LNCAP (cell line): Measurements from ENCODE around the gene RAB11FIP3.

Experiments
- TF ChIP-seq, protein P1 (sequence below): fragments of 450-650 bp; IDR thresholded peaks from 2 replicates; pipeline ENCODE4 v1.5.1; 2017; ENCODE audit warnings: mild to moderate bottlenecking

RAB11FIP3 gene

DNA sequence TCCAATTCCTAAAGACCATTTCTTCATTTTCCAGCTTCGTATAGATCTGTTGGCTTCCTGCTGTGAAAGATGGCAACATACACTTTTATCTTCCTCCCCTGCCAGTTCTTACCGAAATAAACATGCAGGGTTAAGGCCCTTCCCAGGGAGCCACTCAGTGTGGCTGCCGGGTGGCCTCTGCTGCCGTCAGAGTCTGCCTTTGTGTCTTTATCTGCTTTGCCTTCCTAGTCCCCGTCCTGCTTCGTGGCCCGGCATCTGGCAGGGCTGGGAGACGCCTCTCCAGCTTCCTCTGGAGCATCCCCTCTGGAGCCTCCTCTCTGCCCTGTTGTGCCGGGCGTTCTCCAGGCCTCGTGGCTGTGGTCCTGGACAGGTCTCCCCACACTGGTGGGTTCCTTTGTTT lies 71.8 kb downstream of the RAB11FIP3 start:
- TF ChIP-seq, protein P1, sequence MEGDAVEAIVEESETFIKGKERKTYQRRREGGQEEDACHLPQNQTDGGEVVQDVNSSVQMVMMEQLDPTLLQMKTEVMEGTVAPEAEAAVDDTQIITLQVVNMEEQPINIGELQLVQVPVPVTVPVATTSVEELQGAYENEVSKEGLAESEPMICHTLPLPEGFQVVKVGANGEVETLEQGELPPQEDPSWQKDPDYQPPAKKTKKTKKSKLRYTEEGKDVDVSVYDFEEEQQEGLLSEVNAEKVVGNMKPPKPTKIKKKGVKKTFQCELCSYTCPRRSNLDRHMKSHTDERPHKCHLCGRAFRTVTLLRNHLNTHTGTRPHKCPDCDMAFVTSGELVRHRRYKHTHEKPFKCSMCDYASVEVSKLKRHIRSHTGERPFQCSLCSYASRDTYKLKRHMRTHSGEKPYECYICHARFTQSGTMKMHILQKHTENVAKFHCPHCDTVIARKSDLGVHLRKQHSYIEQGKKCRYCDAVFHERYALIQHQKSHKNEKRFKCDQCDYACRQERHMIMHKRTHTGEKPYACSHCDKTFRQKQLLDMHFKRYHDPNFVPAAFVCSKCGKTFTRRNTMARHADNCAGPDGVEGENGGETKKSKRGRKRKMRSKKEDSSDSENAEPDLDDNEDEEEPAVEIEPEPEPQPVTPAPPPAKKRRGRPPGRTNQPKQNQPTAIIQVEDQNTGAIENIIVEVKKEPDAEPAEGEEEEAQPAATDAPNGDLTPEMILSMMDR, result no peak

DNA sequence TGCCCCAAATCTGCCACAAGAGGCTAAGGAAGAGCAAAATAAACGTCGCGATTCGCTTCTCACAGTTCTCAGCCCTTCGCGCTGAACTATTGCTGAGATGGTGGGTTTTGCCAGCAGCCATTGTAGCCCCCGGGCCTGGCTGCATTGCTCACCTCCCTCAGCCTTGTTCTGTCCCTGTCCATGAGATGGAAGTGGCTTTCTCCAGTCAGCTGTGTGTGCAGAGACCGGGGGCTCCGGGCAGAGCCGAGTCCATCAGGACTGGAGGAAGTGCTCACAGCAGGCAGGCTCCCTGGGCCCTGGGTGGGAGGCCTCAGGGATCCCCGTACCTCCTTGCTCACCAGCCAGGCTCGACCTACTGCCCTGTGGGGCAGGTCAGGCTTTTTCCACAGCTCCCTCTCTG lies 74.5 kb downstream of the RAB11FIP3 start:
- TF ChIP-seq, protein P1, result no peak

DNA sequence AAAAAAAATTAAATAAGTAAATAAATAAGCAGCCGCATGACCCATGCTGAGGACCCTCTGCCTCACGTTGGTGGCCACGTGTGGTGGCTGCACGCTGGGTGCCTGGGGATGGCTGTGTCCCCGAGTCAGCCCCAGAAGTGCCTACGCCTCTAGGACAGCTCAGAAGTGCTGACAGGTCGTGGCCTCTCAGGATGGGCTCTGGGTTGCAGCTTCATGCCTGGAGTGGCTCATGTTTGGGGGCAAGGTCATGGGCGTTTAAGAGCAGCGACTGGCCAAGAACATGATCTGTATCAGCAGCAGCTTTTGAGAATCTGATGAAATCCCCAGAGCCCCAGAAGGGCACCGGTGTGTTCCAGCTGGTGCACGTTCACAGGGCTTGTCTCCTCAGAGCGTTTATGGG lies 75.3 kb downstream of the RAB11FIP3 start:
- TF ChIP-seq, protein P1, result no peak

DNA sequence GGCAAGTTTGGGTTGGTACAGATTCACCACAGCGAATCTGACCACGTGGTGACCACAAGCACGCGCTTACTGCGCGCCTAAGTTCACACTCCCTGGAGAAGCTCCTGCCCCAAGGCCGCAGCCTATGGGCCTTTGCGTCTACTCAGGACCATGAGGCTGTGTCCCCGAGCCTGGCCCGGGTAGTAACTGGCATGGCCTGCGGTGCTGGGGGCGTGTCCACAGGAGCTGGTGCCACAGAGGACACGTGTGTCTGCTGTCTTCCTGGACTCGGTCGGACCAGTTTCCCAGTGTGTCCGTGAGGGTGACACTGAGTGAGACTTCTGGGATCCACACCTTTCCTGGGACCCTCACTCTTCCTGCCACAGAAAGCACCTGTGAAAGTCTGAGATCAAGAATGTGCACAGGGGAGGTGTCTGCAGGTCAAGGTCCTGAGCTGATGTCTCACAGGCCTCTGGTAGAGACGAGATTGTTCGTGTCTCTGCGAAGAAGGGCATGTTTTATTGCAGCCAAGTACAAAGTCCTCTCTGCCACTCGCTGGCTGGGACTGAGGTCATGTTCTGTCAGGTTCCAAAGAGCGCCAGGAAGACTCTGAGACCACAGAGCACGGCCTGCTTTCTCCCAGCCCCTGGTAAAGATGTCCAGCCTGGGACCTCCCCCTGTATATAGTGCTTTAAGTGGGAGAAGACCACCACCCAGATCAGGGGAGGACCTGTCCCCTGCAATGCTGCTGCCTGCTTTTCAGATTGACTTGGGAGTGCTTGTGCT lies 76.9 kb downstream of the RAB11FIP3 start:
- TF ChIP-seq, protein P1, result no peak

DNA sequence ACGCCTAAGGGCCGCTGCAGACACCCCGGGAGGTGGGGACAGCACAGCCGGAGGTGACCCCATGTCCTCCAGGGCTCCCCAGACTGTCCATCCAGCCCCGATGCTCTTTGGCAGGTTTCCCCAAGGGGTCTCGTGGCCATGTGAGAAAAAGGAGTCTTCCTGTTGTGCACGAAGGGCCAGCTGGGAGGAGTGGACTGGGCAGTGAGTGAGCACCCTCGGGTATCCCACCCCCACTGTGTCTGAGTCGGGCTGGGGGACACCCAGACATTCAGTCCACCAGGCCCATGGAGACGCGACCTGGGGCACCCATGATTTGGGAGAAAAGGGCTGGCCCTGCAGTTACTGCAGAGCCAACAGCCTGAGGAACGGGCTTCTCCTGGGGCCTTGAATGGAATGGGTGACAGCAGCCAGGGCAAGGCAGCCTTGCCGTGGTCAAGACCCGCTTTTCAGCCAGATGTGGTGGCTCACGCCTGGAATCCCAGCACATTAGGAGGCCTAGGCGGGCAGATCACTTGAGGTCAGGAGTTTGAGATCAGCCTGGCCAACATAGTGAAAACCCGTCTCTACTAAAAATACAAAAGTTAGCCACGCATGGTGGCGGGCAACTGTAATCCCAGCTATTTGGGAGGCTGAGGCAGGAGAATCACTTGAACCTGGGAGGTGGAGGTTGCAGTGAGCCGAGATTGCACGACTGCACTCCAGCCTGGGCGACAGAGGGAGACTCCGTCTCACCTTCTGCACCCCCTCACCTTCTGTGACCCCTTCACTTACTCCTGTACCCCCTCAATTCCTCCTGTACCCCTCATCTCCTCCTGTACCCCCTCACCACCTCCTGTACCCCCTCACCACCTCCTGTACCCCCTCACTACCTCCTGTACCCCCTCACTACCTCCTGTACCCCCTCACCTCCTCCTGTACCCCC lies 78.0 kb downstream of the RAB11FIP3 start:
- TF ChIP-seq, protein P1, result no peak

DNA sequence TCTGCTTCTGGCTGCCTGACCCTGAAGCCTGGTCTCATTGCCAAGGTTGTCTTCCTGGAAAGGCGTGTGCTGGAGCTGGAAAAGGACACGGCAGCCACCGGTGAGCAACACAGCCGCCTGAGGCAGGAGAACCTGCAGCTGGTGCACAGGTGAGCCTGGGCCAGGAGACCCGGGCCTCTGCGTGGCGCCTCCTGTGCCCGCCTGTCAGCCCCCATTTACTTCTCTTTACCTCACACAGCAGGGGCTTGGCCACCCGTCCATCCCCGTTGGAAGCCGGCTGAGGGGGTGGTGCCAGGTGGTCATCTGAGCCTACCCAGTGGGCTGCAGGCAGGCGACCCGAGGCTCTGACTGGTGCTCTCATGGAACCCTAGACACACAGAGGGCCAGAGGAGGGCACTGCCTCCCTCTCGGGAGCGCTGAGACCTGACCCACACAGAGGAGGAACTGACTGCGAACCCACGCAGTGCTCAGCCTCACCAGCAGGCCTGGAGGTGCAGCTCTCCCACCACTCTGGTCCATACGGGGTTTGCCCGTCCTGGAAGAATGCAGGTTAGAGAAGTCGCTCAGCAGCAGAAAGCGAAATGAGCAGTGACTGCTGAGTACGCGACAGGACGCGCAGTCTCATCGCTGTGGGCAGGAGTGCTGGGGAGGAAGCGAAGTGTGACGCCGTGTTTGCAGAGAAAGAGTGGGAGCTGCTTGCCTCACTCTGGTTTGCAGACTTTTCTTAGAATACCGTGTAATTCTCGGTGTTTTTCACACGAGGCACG lies 80.2 kb downstream of the RAB11FIP3 start:
- TF ChIP-seq, protein P1, result no peak

DNA sequence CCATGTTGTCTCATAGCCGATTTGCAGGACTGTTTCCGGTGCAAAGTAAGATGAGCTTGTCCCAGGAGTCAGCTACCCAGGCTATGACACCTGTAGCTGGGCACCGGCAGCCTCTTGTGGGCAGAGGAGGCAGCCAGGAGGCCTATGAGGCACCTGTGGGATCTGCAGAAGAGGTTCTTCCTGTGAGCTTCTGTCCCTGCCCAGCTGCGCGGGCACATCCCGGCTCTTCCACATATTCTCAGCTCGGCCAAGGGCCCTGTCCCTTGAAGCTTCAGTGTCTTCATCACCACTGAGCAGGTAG lies 80.7 kb downstream of the RAB11FIP3 start:
- TF ChIP-seq, protein P1, result no peak
